ENCODE data around the gene LYST.

GRCh38 chr1:235882816-235883215 is 16.1 kb upstream of the LYST start:
- TF ChIP-seq CTCF (IDR thresholded peaks at IDR 0.05 in 8 of 11, conservative IDR thresholded peaks at IDR 0.05 in 3 of 11), result no peak
- no peak for TF ChIP-seq POLR2A (IDR thresholded peaks at IDR 0.05)

All from spleen (tissue), 7 donors.